Stimulated activated CD8-positive, alpha-beta memory T cell treated with anti-CD3 and anti-CD28 coated beads, Interleukin-7, amount 100 ng/mL, for 1 hour (primary cell): ENCODE data around the gene HSD3B7.
A peak's percentile ranks its signal among the peaks of the same experiment; 100 is the strongest.
"Not testable (repeated sequence)": the region's sequence is repeated elsewhere in the genome, so short reads cannot be mapped to it uniquely, and the experiment has no call there.

Source experiments
- DNase-seq, 2 donors: peaks; one replicate each; pipeline ENCODE4 v3.0.0-alpha.2; 2020; ENCODE audit warnings: low read depth in 2 of 2

HSD3B7 gene

GRCh38 chr16:31000671-31001382, 15.8 kb downstream of the HSD3B7 start:
- no peak for DNase-seq

- DNase-seq, result no peak
These were observed 16.7 kb downstream of the HSD3B7 start for GRCh38 chr16:31001507-31002249.

- no peak for DNase-seq
These were observed 17.3 kb downstream of the HSD3B7 start for GRCh38 chr16:31002250-31002700.

GRCh38 chr16:31002862-31003341, 17.9 kb downstream of the HSD3B7 start:
- DNase-seq, result no peak

GRCh38 chr16:31003744-31004143, 18.7 kb downstream of the HSD3B7 start:
- DNase-seq, result no peak

- DNase-seq, result no peak
These were observed 19.7 kb downstream of the HSD3B7 start for GRCh38 chr16:31004658-31005057.

- DNase-seq, result no peak
These were observed 20.5 kb downstream of the HSD3B7 start for GRCh38 chr16:31005350-31006085.

- DNase-seq, result no peak
These were observed 21.0 kb downstream of the HSD3B7 start for GRCh38 chr16:31006086-31006385.

- no peak for DNase-seq
These were observed 21.6 kb downstream of the HSD3B7 start for GRCh38 chr16:31006589-31006988.

GRCh38 chr16:31007684-31008083, 22.7 kb downstream of the HSD3B7 start:
- DNase-seq, result no peak

GRCh38 chr16:31008149-31008548, 23.1 kb downstream of the HSD3B7 start:
- DNase-seq, result no peak

- no peak for DNase-seq
These were observed 23.5 kb downstream of the HSD3B7 start for GRCh38 chr16:31008551-31008950.

GRCh38 chr16:31009120-31009519, 24.1 kb downstream of the HSD3B7 start:
- no peak for DNase-seq

- no peak for DNase-seq
These were observed 25.0 kb downstream of the HSD3B7 start for GRCh38 chr16:31009894-31010584.

GRCh38 chr16:31010585-31011325, 25.7 kb downstream of the HSD3B7 start, which contains the start of gene STX1B:
Gene STX1B (minus strand): TSS chr16:31010638. CDS start chr16:31010396, 242 bp downstream.
- peak; percentile 10 to 24 for DNase-seq

- not testable (repeated sequence) for DNase-seq
These were observed 26.8 kb downstream of the HSD3B7 start for GRCh38 chr16:31011815-31012214.

- not testable (repeated sequence) for DNase-seq
These were observed 28.3 kb downstream of the HSD3B7 start for GRCh38 chr16:31013292-31013691.

GRCh38 chr16:31016018-31016417, 31.0 kb downstream of the HSD3B7 start:
- no peak for DNase-seq

- not testable (repeated sequence) for DNase-seq
These were observed 32.7 kb downstream of the HSD3B7 start for GRCh38 chr16:31017756-31018155.

GRCh38 chr16:31020536-31020935, 35.5 kb downstream of the HSD3B7 start:
- DNase-seq, result no peak
